Activated B cell treated with CpG ODN at 0.5 μM for 24 hours (primary cell): ENCODE measurements around the gene CLCN1. TPM values are rescaled to one million over a fixed set of nuclear protein-coding genes. Genes with fewer than 3 reads are reported as not detected.
A peak's percentile ranks its signal among the peaks of the same experiment; 100 is the strongest.

Source experiments
- ATAC-seq: fragments of 200-7000 bp; cut with Tn5 transposase; one replicate; pipeline ENCODE4 v1.10.0; 2021; ENCODE audit warnings: low read depth, mild to moderate bottlenecking, moderate library complexity
- CTCF ChIA-PET: fragments of 350-600 bp; sonication (Branson Sonifier 250); formaldehyde crosslinking; loops from one replicate; lab custom pipeline; 2021; ENCODE audit warnings: antibody characterized with exemption; lab: Charles Lee
- POLR2A ChIA-PET: fragments of 350-600 bp; sonication (Branson Sonifier 250); formaldehyde crosslinking; loops from one replicate; lab custom pipeline; 2021; ENCODE audit warnings: antibody characterized with exemption; lab: Charles Lee
- DNase-seq: peaks from one replicate; pipeline ENCODE4 v3.0.0; 2022
- H3K27ac Mint-ChIP-seq: one replicate; pipeline ENCODE4 v1.8.0; 2020; ENCODE audit warnings: mixed read lengths
- H3K27me3 Mint-ChIP-seq: one replicate; pipeline ENCODE4 v1.8.0; 2021; ENCODE audit warnings: mixed read lengths
- H3K36me3 Mint-ChIP-seq: one replicate; pipeline ENCODE4 v1.8.0; 2021; ENCODE audit warnings: low read depth, mixed read lengths
- H3K4me1 Mint-ChIP-seq: one replicate; pipeline ENCODE4 v1.8.0; 2021; ENCODE audit warnings: mixed read lengths
- H3K4me3 Mint-ChIP-seq: one replicate; pipeline ENCODE4 v1.8.0; 2020; ENCODE audit warnings: mild to moderate bottlenecking, mixed read lengths
- H3K9me3 Mint-ChIP-seq: one replicate; pipeline ENCODE4 v1.8.0; 2020; ENCODE audit warnings: mixed read lengths
- CTCF ChIP-seq: fragments of 200-600 bp; IDR thresholded peaks from one replicate; pipeline ENCODE4 v1.8.0; 2022; ENCODE audit warnings: antibody characterized with exemption, mild to moderate bottlenecking
- intact Hi-C: fragments of 100-400 bp; cut with micrococcal nuclease; formaldehyde crosslinking; loops from one replicate; pipeline ENCODE4 v1.15.1; 2024
- total RNA-seq: library from RNA; stranded (reverse); gene quantifications from 2 replicates; pipeline ENCODE4 v1.2.3, GENCODE V29; 2022

Gene CLCN1
- total RNA-seq: not detected in 2 replicates

GRCh38 chr7:143315776-143316175 lies at the start of gene CLCN1:
TSS of gene CLCN1 (plus strand) at chr7:143316111. CDS start at chr7:143316213, 102 bp downstream.
- Mint-ChIP-seq H3K27me3 (no peaks in the 10 kb centered on the region), H3K4me3 (no peak within 1 kb of the TSS), H3K36me3 (no peaks in the 10 kb centered on the region), H3K9me3 (no peaks in the 10 kb centered on the region), H3K27ac (no peak within 1 kb of the TSS), H3K4me1 (no peaks in the 10 kb centered on the region)
- intact Hi-C loops: no loop called here
- ATAC-seq: no peak
- DNase-seq: no peak
- POLR2A ChIA-PET: no interaction called here
- no peak for TF ChIP-seq CTCF
- CTCF ChIA-PET: interaction anchor here (0.7 kb wide), 1 partner anchor 16 kb away, joined by 3 read pairs; no protein-coding TSS in a partner anchor

GRCh38 chr7:143269251-143269650 lies 46.7 kb upstream of the CLCN1 start:
- Mint-ChIP-seq H3K36me3 (peaks cover 57% of the 10 kb centered on the region), H3K4me1 (peaks cover 15% of the 10 kb centered on the region), H3K9me3 (no peaks in the 10 kb centered on the region), H3K27ac (no peak overlapping the region), H3K27me3 (no peaks in the 10 kb centered on the region), H3K4me3 (no peak overlapping the region)
- CTCF ChIA-PET: interaction anchor here (1.2 kb wide), 1 partner anchor 32 kb away, joined by 3 read pairs; no protein-coding TSS in a partner anchor
- POLR2A ChIA-PET: interaction anchor here (1.1 kb wide), 1 partner anchor 10 kb away, joined by 3 read pairs; no protein-coding TSS in a partner anchor
- intact Hi-C loops: no loop called here
- no peak for TF ChIP-seq CTCF
- no peak for DNase-seq
- ATAC-seq: no peak

GRCh38 chr7:143271240-143271639 lies 44.7 kb upstream of the CLCN1 start:
- Mint-ChIP-seq H3K9me3 (no peaks in the 10 kb centered on the region), H3K36me3 (peaks cover 45% of the 10 kb centered on the region), H3K27me3 (no peaks in the 10 kb centered on the region), H3K4me1 (peaks cover 3% of the 10 kb centered on the region), H3K4me3 (no peak overlapping the region), H3K27ac (no peak overlapping the region)
- TF ChIP-seq CTCF: no peak
- DNase-seq (no peak), ATAC-seq (no peak)
- POLR2A ChIA-PET: interaction anchor here (0.7 to 1.0 kb wide), 2 partner anchors 17 to 136 kb away, joined by 3 to 5 read pairs; partner anchors contain the start of gene CASP2
- CTCF ChIA-PET: no interaction called here
- intact Hi-C loops: no loop called here

GRCh38 chr7:143272871-143273270 lies 43.0 kb upstream of the CLCN1 start:
- DNase-seq: no peak
- TF ChIP-seq CTCF: no peak
- Mint-ChIP-seq H3K36me3 (peaks cover 32% of the 10 kb centered on the region), H3K4me1 (peaks cover 3% of the 10 kb centered on the region), H3K27ac (no peak overlapping the region), H3K27me3 (no peaks in the 10 kb centered on the region), H3K9me3 (no peaks in the 10 kb centered on the region), H3K4me3 (no peak overlapping the region)
- intact Hi-C loops: no loop called here
- ATAC-seq: no peak
- ChIA-PET POLR2A (interaction anchor here (0.6 to 1.1 kb wide), 2 partner anchors 15 to 488 kb away, joined by 3 to 5 read pairs; partner anchors contain the start of gene CASP2), CTCF (no interaction called here)

- Mint-ChIP-seq H3K27ac (peak overlapping the region; percentile 55), H3K9me3 (no peaks in the 10 kb centered on the region), H3K4me1 (peaks cover 30% of the 10 kb centered on the region), H3K4me3 (peak overlapping the region; percentile 26), H3K36me3 (no peaks in the 10 kb centered on the region), H3K27me3 (no peaks in the 10 kb centered on the region)
- ChIA-PET POLR2A (interaction anchor here (0.7 to 1.6 kb wide), 4 partner anchors 9 to 107 kb away, joined by 3 to 9 read pairs (median 4); partner anchors contain the start of genes CASP2 and GSTK1), CTCF (interaction anchor here (0.9 to 2.0 kb wide), 6 partner anchors 8 to 39 kb away, joined by 3 to 9 read pairs (median 4); no protein-coding TSS in a partner anchor)
- ATAC-seq (no peak), DNase-seq (no peak)
- TF ChIP-seq CTCF: no peak
- intact Hi-C loops: loop anchor here (10.0 kb wide), 3 partner anchors 425 to 1555 kb away; partner anchors contain the start of genes EPHB6, TCAF1 and TPK1
Measured at GRCh38 chr7:143279186-143280098, 36.5 kb upstream of the CLCN1 start.
